Activated T-cell treated with anti-CD3 and anti-CD28 coated beads, Interleukin-2, amount 50 U/mL, for 72 hours (primary cell): ENCODE results near the gene KIAA0319L. TPM values are rescaled to one million over a fixed set of nuclear protein-coding genes. Genes with fewer than 3 reads are reported as not detected.

Experiments
- ATAC-seq, 2 donors: fragments of 150-1000 bp; cut with Tn5 transposase; replicated peaks in 1 of 2; 2 replicates each; pipeline ENCODE4 v1.10.0; 2021; ENCODE audit warnings: moderate library complexity in 2 of 2, mild to moderate bottlenecking in 1 of 2
- DNase-seq, 2 donors: peaks; one replicate each; pipeline ENCODE4 v3.0.0; 2021 to 2022; ENCODE audit warnings: mixed read lengths in 1 of 2
- H3K27ac Mint-ChIP-seq: one replicate; pipeline ENCODE4 v1.8.0; 2022; ENCODE audit warnings: mild to moderate bottlenecking, moderate library complexity, mixed read lengths
- H3K27me3 Mint-ChIP-seq: one replicate; pipeline ENCODE4 v1.8.0; 2022; ENCODE audit warnings: low read depth, mixed read lengths
- H3K36me3 Mint-ChIP-seq, 2 donors: one replicate each; pipeline ENCODE4 v1.8.0; 2022; ENCODE audit warnings: mixed read lengths in 2 of 2, mild to moderate bottlenecking in 1 of 2; ENCODE audit not compliant: insufficient read depth in 2 of 2
- H3K4me1 Mint-ChIP-seq: one replicate; pipeline ENCODE4 v1.8.0; 2022; ENCODE audit warnings: low read depth, mixed read lengths
- H3K4me3 Mint-ChIP-seq, 2 donors: one replicate each; pipeline ENCODE4 v1.8.0; 2022; ENCODE audit warnings: mild to moderate bottlenecking in 2 of 2, mixed read lengths in 2 of 2, moderate library complexity in 2 of 2
- H3K9me3 Mint-ChIP-seq, 2 donors: one replicate each; pipeline ENCODE4 v1.8.0; 2022; ENCODE audit warnings: mixed read lengths in 2 of 2
- total RNA-seq, 2 donors: library from RNA; stranded (reverse); gene quantifications; one replicate each; pipeline ENCODE4 v1.2.3, GENCODE V29; 2022

The KIAA0319L gene
- 10 to 100 TPM; 44.3 to 60.9 TPM for total RNA-seq

DNA sequence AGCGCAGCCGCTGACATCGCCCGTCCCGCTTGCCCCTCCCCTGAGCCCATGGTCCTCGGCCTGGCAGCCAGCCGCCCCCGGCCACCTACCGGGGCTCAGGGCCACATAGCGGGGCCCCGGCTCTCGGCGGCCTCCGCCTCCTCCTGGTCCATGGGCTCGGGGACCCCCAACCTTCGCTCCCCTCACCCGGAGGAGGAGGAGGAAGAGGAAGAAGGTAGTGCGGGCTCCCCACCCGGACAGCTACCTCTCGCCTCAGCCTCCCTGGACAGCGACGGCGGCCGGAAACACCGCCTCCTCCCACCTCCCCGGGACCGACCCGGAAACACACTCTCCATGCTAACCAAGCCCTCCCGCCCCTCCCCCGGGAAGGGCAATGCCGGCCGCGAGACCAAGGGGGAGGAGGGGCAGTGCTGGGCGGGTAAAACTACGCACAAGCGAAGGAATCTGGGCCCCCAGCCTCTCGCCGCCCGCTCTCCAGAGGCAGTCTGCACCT lies at the start of gene KIAA0319L:
TSS of gene KIAA0319L (minus strand) at position 286 of the 493 bp plus-strand sequence. CDS start 2,912 bp downstream, outside the sequence.
- Mint-ChIP-seq H3K27me3 (no peaks in the 10 kb centered on the region), H3K4me3 (peak within 1 kb of the TSS; percentile 99), H3K9me3 (no peaks in the 10 kb centered on the region), H3K36me3 (peaks cover 5 to 14% of the 10 kb centered on the region in 2 donors), H3K4me1 (peaks cover 65% of the 10 kb centered on the region), H3K27ac (peak within 1 kb of the TSS; percentile 99)
- DNase-seq (peak; percentile 85 to 87), ATAC-seq (peak; percentile 82 to 83)

DNA sequence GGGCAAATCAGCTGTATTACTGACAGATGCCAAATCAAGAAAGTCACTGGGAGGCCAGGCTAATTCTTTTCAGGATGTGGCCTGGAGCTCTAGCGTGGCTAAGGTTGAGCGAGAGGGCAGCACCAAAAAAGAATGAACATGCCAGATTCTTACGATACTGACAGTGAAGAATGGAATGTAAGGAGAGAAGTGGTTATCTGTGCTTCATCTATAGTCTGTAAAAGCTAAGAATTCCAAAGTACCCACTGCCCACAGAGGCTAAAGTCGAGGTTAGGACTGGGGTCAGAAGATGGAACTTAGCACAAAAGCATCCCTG lies 48.6 kb upstream of the KIAA0319L start:
- Mint-ChIP-seq H3K27me3 (no peaks in the 10 kb centered on the region), H3K27ac (no peak overlapping the region), H3K4me1 (peaks cover 6% of the 10 kb centered on the region), H3K4me3 (no peak overlapping the region), H3K36me3 (peaks cover 6 to 27% of the 10 kb centered on the region in 2 donors), H3K9me3 (no peaks in the 10 kb centered on the region)
- DNase-seq (no peak), ATAC-seq (no peak)

DNA sequence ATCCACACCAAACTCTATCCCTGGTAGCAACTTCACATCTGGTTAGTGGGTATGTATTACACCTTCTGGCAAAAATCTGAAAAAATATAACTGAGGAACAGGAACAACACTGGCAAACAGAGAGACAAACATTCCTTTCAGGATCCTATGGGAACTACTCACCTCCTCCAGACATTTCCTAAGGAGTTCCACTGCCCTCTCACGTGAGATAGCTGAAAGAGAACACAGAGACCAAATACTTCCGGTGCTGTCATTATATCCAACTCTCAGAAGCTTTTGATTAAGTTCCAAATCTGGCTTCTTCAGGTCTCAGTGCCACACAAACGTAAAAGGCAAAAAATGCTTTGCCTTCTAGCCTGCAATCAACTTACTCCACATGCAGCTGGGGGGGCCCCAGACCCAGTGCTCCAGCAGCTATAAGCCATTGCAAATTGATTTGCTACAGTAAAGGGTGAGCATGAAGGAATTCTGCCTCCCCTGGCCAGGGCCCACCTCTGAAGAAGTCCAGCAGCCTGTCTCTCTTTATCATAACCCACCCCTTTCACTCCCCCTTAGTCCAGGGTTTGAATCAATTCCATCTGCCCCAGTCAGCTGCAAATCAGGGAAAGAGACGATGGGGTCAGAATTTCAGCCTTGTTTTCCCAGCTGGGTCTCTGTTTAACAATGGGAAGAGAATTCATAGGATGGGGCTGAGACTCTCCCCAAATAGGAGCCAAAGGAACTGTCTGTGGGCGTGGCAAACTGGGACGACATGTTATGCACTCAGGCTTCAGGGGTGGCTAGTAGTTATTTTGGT lies 48.1 kb upstream of the KIAA0319L start:
- no peak overlapping the region for H3K4me3 Mint-ChIP-seq
- peaks cover 6% of the 10 kb centered on the region for H3K4me1 Mint-ChIP-seq
- H3K27ac Mint-ChIP-seq, result no peak overlapping the region
- ATAC-seq (no peak), DNase-seq (no peak)
- no peaks in the 10 kb centered on the region for H3K27me3 Mint-ChIP-seq
- peaks cover 7 to 27% of the 10 kb centered on the region in 2 donors for H3K36me3 Mint-ChIP-seq
- no peaks in the 10 kb centered on the region for H3K9me3 Mint-ChIP-seq

DNA sequence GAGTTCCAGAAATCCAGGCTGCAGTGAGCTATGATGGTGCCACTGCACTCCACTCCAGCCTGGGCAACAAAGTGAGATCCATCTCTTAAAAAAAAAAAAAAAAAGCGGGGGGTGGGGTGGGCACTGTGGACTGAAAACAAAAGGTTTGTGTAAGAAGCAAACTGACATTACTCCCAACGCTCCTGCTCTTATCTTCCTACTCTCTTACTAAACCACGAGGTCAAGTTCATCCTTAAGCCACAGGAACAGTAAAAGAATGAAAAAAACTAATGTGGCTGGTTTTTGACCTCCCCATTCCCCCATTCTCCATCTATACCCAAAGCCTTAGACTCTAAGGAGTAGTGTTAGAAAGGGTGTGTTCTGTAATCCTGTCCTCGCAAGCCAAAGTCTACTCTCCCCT lies 46.7 kb upstream of the KIAA0319L start:
- no peaks in the 10 kb centered on the region for H3K27me3 Mint-ChIP-seq
- no peaks in the 10 kb centered on the region for H3K9me3 Mint-ChIP-seq
- peaks cover 6% of the 10 kb centered on the region for H3K4me1 Mint-ChIP-seq
- ATAC-seq (no peak), DNase-seq (no peak)
- peaks cover 9 to 30% of the 10 kb centered on the region in 2 donors for H3K36me3 Mint-ChIP-seq
- no peak overlapping the region for H3K27ac Mint-ChIP-seq
- no peak overlapping the region for H3K4me3 Mint-ChIP-seq

DNA sequence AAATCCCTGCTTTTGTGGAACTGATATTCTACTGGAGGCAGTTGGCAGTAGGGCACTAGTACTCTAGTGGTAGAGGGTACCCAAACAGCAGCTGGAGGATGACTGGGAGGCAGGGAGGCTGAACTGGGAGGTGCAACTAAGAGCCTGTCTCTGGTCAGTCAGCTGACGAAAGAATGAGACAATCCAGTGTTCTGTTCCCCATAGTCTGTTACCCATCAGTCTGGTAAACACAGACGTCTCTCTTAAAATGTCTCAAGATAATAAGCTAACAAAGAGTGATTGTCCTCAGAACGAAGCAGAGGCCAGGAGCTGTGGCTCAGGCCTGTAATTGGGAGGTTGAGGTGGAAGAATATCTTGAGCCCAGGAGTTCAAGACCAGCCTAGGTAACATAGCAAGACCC lies 46.3 kb upstream of the KIAA0319L start:
- no peaks in the 10 kb centered on the region for H3K9me3 Mint-ChIP-seq
- no peaks in the 10 kb centered on the region for H3K27me3 Mint-ChIP-seq
- ATAC-seq (no peak), DNase-seq (no peak)
- H3K4me3 Mint-ChIP-seq, result no peak overlapping the region
- no peak overlapping the region for H3K27ac Mint-ChIP-seq
- peaks cover 6% of the 10 kb centered on the region for H3K4me1 Mint-ChIP-seq
- peaks cover 9 to 26% of the 10 kb centered on the region in 2 donors for H3K36me3 Mint-ChIP-seq

DNA sequence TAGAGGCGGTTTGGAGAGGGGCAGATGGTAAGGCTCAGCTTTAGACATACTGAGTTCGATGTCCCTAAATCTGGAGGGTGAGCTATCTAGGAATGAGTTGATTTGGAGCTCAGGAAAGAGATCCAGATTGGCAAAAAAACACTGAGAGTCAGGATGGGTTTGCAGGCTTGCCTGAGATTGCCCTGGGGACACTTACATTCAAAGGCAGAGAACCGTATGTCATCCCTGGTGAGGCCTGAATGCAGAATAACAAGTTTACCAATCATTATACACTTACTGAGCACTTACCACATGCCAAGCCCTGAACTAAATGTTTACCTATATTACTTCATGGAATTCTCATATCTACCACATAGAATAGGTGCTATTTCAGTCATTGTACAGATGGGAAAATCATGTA lies 43.4 kb upstream of the KIAA0319L start:
- DNase-seq, result no peak
- Mint-ChIP-seq H3K27me3 (no peaks in the 10 kb centered on the region), H3K36me3 (peaks cover 8 to 13% of the 10 kb centered on the region in 2 donors), H3K4me3 (no peak overlapping the region), H3K4me1 (no peaks in the 10 kb centered on the region), H3K9me3 (no peaks in the 10 kb centered on the region), H3K27ac (no peak overlapping the region)
- ATAC-seq, result no peak

DNA sequence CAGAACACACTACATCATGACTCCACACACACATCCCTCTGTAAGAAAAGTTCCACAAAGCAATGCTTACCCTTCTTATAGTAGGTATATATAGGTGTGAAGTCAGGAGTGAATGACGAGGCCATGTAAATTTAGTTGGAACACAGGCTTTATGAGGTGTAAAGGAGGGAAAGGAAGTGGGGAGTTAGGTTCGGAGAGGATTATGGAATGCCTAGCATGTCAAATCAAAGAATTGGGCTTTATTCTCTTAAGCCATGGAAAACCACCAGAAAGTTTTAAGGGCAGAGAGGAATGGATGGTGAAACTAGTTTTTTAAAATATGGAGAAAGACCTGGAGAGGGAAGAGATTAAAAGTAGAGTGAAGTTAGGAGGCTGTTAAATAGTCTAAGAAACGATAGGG lies 42.2 kb upstream of the KIAA0319L start:
- Mint-ChIP-seq H3K9me3 (no peaks in the 10 kb centered on the region), H3K27me3 (no peaks in the 10 kb centered on the region), H3K4me1 (no peaks in the 10 kb centered on the region), H3K36me3 (peaks cover 8 to 13% of the 10 kb centered on the region in 2 donors), H3K4me3 (no peak overlapping the region), H3K27ac (peak overlapping the region; percentile 20)
- DNase-seq (no peak), ATAC-seq (no peak)

DNA sequence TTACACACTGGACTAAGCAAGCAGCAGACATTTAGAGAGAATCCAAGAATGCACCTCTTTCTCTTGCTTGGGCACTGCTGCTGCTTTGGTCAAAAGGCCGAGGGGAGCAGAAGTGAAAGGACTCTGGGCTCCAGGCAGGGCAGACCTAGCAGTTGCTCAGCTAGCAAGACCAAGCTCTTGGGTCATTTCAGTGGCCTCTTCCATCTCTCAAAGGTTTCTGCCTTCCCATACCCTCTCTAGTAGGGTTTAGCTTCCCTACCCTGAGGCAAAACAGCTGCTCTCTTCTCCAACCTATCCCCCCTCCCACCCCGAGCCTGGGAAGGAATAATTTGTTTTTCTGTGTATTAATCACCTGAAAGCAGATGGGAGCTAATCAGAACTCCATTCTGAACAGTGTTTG lies 41.7 kb upstream of the KIAA0319L start:
- no peak overlapping the region for H3K4me3 Mint-ChIP-seq
- DNase-seq (no peak), ATAC-seq (no peak)
- no peak overlapping the region for H3K27ac Mint-ChIP-seq
- no peaks in the 10 kb centered on the region for H3K4me1 Mint-ChIP-seq
- no peaks in the 10 kb centered on the region for H3K9me3 Mint-ChIP-seq
- peaks cover 8 to 13% of the 10 kb centered on the region in 2 donors for H3K36me3 Mint-ChIP-seq
- H3K27me3 Mint-ChIP-seq, result no peaks in the 10 kb centered on the region

DNA sequence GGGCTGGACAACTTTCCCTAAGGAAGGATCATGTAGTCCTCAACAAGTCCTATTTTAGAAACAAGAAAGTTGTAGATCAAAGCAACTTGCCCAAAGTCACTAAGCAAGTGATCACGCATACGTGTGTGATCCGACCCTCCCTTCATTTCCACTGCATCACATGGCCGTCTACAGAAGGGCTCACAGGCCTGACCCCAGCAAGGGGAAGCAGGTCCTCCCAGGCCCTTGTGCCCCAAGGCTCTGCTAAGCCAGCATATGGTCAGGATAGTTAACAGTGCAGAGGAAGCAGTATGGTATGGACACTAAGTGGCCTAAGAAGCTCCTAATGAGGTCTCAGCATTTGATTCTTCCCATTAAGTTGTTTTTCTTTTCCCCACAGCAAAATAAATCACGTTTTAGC lies 40.7 kb upstream of the KIAA0319L start:
- no peaks in the 10 kb centered on the region for H3K9me3 Mint-ChIP-seq
- H3K27ac Mint-ChIP-seq, result no peak overlapping the region
- ATAC-seq, result no peak
- DNase-seq, result no peak
- peaks cover 5 to 6% of the 10 kb centered on the region in 2 donors for H3K36me3 Mint-ChIP-seq
- H3K4me1 Mint-ChIP-seq, result peaks cover 7% of the 10 kb centered on the region
- H3K4me3 Mint-ChIP-seq, result no peak overlapping the region
- H3K27me3 Mint-ChIP-seq, result no peaks in the 10 kb centered on the region

DNA sequence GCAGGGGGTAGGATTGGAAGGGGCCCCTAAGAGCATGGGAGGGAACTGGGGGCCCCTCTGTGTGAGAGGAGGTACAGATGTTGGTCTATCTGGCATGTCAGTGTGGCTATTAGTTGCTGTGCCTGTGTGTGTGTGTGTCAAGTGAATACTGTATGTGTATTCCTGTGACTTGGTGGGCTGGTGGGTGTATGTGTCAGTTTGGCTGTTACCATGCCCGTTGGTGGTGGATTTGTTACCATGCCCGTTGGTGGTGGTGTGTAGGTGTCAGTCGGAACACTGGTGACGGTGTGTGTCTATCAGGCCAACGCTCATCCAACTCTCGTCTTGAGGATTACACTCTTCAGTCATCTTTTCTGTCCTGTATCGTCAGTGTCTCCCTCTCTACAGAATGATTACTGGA lies 38.5 kb upstream of the KIAA0319L start:
- H3K27ac Mint-ChIP-seq, result no peak overlapping the region

DNA sequence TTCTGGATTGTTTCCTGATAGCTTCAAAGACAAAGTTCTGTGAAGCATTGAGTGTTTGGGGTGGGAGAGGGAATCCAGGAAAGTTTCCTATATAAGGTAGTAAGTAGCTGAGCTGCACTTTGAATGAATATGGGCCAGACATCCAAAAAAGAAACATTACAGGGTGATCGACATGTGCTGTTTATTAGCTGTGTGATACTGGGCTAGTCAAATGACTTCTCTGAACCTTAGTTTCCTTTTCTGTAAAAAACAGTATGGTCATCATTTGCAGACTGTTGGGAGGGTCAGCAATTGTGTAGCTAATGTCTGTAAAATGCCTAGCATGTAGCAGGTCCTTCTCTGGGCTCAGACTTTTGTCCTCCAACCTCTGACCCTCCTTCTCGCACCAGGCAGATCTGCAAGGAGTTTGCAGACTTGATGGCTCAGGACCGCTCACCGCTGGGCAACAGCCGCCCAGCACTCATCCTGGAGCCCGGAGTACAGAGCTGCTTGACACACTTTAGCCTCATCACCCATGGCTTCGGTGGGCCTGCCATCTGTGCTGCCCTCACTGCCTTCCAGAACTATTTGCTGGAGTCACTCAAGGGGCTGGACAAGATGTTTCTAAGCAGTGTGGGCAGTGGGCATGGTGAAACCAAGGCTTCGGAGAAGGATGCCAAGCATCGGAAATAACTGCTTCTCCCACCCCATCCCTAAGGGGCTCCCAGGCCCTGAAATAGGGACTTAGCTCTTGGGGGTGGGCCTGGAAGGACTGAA lies 37.0 kb upstream of the KIAA0319L start:
- no peak for ATAC-seq
- Mint-ChIP-seq H3K27ac (no peak overlapping the region), H3K27me3 (no peaks in the 10 kb centered on the region), H3K36me3 (no peaks in the 10 kb centered on the region), H3K4me3 (no peak overlapping the region), H3K4me1 (peaks cover 10% of the 10 kb centered on the region), H3K9me3 (no peaks in the 10 kb centered on the region)
- DNase-seq, result no peak

More for the DNA sequence above, 38.5 kb upstream of the KIAA0319L start:
- Mint-ChIP-seq H3K27me3 (no peaks in the 10 kb centered on the region), H3K4me3 (no peak overlapping the region), H3K9me3 (no peaks in the 10 kb centered on the region), H3K36me3 (peaks cover 3 to 4% of the 10 kb centered on the region in 2 donors), H3K4me1 (peaks cover 10% of the 10 kb centered on the region)
- no peak for DNase-seq
- no peak for ATAC-seq

DNA sequence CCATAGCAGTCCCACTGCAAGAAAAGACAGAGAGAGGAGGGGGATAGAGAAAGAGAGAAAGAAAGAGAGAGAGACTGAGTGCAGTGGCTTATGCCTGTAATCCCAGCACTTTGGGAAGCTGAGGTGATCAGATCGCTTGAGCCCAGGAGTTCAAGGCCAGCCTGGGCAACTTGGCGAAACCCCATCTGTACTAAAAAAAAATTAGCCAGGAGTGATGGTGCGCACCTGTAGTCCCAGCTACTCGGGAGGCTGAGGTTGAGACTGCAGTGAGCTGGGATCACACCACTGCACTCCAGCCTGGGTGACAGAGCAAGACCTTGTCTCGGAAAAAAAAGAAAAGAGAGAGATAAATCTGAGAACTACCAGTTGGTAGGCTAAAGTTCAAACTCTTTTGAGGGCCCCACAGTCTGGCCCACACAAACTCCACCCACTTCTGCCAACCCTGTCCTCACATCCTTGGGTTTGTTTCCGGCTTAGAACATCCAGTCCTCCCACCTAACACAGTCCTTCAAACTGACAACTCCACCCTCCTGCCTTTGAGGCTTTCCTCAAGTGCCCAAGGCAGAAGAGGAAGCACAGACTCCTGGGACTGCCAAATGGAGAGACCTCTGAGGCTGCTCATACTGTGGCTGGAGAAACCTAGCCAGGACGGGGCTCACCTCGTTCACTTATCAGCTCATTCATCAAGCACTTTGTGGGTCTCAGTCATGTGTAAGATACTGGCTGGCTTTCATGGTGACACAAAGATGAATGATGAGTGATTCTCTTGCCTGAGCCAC lies 36.0 kb upstream of the KIAA0319L start:
- Mint-ChIP-seq H3K36me3 (no peaks in the 10 kb centered on the region), H3K27ac (no peak overlapping the region), H3K27me3 (no peaks in the 10 kb centered on the region), H3K4me3 (no peak overlapping the region), H3K9me3 (no peaks in the 10 kb centered on the region), H3K4me1 (peaks cover 10% of the 10 kb centered on the region)
- peak; percentile 43 to 55 for ATAC-seq
- no peak for DNase-seq

DNA sequence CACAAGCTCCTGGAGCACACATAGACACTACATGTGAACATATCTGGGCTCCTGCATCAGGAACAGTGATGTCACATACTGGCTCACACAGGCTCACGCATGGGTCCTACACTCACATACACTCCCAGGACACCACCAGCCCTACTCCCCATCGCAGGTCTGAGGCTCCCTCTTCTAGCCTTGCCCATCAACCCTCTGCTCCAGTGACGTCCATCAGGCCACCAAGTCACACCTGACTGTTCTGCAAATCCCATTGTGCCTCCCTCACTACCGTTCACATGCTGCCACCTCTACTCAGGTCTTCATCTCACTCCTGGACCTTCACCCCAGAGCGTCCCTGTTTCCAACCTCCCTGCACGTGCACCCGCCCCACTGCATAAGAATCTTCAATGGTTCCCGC lies 34.0 kb upstream of the KIAA0319L start:
- no peaks in the 10 kb centered on the region for H3K27me3 Mint-ChIP-seq
- no peak overlapping the region for H3K27ac Mint-ChIP-seq
- H3K36me3 Mint-ChIP-seq, result no peaks in the 10 kb centered on the region
- no peak overlapping the region for H3K4me3 Mint-ChIP-seq
- ATAC-seq (peak in 1 of 2 donors; percentile 14), DNase-seq (no peak)
- no peaks in the 10 kb centered on the region for H3K9me3 Mint-ChIP-seq
- peaks cover 10% of the 10 kb centered on the region for H3K4me1 Mint-ChIP-seq
